Kidney capillary endothelial cell (primary cell): ENCODE results near the gene ADCY3.
A peak's percentile ranks its signal among the peaks of the same experiment; 100 is the strongest.

ENCODE experiments used
- DNase-seq: peaks from one replicate; pipeline ENCODE4 v3.0.0-alpha.2; 2018; ENCODE audit warnings: low spot score

Gene ADCY3

GRCh38 chr2:24830351-24830750, 89.7 kb downstream of the ADCY3 start:
- DNase-seq: no peak

GRCh38 chr2:24828238-24828996, 91.6 kb downstream of the ADCY3 start:
- no peak for DNase-seq

DNA sequence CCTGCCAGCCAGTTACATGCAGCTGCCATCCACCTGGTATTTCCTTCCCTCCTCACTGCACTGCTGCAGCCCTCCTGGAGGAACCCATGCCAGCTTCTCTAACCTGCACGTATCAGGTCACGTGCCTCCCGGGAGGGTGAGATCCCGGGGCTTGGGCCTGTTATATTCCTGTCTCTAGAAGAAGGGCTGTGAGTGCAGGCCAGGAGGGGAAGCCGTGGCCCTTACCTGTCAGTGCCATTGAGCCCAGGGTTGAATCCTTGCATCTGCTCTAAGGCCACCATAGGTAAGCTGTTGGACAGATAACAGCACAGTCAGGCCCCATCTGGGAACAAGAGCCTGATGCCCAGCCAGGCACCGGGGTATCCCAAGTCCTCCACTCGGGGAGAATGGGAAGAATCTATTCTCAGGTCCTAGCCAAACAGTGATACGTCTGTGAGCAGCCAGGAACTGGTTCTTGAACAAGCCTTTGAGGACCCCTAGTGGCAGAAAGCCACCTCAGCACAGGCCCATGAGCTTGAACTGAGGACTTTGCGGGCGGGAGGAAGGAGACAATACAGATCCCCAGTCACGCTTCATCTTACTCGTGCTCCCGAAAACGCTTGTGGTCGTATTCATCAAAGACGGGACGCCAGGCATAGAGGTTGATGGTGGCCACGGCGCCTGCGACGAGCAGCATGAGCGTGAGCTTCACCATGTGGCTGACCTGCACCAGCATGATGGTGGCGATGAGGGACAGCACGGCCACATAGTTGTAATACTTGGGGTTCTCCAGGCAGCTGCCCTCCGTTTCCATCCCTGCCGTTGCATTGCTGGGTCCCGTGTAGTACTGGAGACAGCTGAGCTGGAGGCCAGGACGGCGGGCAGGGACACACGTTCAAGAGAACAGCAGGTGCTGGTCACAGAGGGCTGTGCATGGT, 92.5 kb downstream of the ADCY3 start:
- DNase-seq: peak; percentile 80

GRCh38 chr2:24826773-24827145, 93.3 kb downstream of the ADCY3 start:
- no peak for DNase-seq

DNA sequence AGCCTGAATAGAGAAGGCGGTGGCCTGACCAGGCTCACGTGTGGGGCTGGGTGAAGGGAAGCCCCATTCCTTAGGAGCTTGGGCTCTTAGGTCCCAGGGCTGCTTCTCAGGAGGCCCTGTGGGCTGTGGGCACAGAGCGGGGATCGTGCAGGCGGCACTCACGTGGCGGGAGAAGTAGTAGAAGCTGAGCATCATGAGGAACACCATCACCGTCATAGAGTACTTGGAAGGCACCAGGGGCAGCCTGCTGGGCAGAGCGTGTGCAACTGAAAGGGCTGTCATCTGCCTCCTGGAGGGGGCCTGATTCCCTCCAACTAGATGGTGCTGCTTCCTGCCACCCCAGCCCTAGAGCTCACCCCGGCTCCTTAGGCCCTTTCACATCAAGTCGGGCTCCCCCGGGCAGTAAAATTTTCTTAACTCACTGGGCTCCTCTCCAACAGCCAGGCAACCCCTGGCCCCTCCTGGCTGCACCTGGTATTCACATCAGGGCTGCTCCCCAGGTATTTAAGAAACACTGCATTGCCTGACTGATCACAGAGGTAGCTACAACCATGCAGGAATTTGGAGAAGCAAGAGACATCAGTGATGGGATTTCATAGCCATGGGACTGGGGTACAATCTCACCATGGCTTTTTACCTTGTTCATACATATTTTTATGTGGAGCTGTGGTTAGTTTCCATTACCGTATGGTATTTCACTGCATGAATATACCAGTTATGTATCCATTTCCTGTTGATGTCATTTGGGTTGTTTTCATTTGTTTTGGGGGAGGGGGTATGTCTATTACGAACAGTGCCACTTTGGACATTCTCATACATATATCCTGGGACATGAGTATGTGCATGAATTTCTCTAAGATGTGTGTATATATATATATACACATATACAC, 93.9 kb downstream of the ADCY3 start:
- DNase-seq: peak; percentile 40

DNA sequence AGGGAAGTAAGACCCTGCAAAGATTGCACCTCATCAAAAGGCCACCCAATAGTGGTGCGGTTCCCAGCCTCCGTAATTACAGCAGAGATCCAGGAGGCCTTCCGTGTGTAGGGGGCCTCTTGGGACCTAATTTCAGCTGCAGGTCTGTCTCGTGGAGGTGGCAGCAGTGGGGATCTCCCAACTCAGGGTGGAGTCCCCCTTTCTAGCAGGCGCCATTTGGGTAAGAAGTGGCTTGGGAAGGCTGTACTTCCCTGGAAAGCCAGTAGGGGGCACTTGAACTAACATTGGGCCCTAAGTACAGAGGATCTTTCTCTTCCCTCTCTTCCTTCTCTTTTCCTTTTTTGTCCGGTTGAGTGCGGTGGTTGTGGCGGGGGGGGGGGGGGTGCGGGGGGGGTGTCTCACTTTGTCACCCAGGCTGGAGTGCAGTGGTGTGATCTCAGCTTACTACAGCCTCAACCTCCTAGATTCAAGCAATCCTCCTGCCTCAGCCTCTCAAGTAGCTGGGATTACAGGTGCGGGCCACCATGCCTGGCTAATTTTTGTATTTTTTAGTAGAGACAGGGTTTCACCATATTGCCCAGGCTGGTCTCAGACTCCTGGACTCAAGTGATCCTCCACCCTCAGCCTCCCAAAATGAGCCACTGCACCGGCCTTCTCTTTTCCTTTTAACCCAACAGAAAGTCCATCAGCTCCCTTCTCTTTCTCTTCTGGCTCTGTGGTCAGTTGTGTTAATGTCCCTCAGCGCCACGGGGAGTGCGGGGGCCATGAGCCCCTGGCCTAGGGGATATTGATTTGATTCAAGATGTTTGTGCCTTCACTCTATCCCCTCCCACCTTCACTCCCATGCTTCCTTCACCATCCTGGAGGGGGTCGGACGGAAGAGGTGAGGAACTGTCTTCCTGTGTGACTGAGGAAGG, 94.8 kb downstream of the ADCY3 start:
- no peak for DNase-seq

GRCh38 chr2:24824071-24824588, 95.9 kb downstream of the ADCY3 start:
- DNase-seq: no peak

DNA sequence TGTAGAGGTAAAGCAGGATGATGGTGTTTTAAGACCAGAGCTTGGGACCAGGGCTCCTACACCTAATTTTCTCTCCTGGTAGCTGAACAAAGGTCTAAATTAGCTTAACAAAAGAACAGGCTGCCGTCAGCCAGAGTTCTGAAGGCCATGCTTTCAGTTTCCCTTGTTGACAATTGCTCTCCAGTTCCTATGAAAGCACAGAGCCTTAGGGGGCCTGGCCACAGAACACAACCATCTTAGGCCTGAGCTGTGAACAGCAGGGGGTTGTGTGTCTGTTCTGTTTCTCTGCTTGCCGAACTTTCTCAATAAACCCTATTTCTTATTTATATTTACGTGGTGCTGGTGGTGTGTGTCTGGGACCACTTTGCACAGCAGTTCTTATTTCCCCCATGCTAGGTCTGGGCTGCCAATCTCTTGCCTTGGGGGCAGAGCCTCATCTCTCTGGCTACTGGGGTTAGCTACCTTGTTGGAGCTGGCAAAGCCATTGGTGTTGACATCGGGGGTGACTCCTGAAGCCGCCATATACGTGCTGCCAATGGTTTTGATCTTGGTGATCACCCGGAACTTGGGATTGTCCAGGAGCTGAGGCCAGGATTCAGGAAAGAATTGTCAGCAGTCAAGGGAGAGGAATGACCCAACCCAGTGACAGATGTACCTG, 97.9 kb downstream of the ADCY3 start:
- no peak for DNase-seq

DNA sequence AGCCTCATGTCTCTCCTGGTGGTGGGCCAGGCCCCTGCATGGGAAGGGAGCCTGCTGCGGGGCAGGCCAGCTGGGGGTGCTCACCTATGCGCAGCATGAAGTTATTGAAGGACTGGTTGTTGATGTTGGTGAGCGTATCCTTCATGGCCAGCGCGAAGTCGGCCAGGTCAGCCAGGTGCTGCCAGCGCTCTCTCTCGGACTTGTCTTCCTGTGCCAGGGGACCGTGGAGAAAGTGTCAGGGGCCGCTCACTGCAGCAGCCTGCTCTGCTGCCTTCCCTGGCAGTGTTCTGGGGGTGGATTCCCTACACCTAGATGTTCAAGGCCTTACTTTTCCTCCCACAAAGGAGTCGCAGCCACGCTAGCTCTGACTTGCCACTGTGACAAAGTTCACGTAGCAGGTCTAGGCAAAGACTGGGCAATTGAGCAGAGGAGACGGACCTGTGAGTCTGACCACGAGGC, 98.6 kb downstream of the ADCY3 start:
- DNase-seq: no peak

DNA sequence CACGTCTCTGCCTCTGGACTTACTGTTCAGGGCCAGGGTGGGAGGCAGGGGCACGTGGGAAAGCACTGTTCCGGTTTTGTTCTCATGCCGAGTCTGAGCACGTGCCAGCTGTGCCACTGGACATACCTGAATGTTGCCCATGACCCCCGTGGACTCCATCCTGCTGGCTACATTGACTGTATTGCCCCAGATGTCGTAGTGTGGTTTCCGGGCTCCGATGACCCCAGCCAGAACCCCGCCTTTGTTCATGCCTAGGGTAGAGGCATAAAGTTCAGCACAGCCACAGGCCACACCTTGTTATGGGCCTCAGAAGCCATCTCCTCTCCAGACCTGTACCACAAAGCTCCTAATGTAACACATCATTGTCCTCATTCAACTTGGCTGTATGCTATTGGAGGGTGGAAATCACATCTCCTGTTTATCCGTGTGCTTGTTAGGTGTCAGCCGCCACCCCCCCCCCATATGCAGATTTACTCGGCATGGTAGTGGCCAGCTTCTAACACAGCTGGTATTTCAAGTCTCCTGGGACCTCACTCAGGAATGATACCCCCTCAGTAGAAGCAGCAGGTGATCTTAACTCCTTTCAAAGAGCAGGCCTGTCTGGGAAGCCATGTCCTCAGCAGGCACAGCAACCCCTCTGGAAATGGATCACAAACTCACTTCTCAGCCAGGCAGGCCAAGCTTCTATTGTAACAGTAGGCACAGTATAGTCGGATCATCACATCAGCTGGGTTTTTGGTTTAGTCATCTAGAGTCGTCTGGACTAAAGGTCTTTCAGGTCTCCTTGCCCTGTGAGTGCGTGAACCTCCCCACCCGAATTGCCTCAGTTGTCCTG, 99.2 kb downstream of the ADCY3 start:
- no peak for DNase-seq

DNA sequence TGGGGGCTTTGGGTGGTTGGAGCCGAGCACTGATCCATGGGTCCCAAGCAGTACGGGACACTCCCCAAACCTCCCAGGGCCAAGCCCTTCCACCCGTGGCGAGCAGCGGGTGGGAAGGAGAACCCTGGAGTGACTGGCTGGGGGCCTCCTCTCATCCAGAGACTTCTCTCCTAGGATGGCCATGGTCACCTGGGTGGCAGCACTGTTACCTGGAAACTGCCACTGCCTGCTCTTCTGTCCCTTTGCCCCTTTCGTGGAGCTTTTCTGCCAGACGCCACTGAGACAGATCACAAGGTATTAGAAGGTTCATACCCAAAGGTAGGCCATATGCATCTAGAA, 99.9 kb downstream of the ADCY3 start:
- no peak for DNase-seq

DNA sequence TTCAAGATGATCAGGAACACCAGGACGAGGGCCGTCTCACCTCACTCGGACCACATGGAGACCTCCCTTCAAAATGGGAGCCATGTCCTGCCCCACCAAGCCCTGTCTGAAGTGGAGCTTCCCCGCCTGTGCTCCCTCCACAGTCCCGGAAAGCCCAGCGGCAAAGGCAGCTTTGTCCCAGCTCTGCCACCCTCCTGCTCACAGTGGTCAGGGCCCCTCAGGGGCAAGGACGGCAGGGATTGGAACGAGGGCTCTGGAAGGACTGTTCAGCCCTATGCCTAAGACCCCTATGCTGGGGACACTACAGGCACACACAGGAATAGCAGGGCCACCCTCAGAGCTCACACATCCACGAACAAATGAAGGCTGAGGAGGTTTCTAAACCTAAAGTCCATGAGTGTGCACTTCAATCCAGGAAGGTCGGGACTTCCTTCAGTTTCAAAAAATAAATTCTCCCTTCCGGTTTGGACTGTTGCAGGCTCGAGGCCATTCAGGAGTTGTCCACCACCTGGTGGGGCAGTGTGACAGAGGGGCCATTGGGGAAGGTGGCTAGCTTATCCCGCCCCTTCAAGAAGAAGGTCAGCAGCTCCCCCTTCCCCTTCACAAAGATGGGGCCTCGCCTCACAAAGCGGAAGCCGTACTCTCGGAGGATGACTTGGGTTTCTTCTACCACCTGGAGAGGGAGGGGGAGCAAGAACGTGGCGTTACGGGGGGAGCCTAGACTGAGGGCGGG, 100.4 kb downstream of the ADCY3 start:
- no peak for DNase-seq

DNA sequence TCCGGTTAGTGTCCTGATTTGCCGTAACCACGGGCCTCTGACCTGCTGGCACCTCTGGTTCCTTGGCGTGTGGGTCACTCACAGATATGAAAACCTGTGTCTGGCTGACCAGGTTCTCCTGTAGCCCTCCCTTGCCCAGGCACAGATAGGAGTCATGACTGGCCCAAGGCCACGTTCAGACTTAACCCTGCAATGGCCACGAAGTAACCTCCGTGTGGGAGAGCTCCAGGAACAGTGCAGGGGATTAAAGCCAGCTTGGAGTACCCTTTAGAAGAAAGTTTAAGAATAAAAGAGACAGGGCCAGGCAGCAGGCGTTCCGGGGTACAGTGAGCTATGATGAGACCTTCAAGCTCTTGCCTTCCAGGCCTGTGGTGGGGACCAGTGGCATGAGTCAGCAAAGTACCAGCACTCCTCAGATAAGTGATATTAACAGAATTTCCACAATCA, 101.3 kb downstream of the ADCY3 start:
- DNase-seq: no peak

DNA sequence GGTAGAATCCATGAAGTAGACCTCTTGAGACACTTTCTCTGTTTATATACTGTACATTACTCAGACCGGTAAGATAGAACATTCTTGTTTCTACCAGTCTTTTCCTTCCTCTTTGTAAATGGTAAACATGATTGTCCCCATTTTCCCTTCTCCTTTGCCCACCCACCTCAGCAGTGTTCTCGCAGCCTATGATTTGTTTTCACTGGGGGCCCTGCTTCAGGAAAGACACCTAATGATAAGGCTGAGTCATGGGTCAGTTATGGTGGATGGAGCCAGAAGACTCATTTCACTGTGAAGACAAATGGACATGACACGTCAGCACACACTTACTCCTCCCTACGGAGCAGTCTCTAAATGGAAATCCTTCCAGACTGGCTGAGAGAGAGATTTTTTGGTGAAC, 103.2 kb downstream of the ADCY3 start:
- DNase-seq: peak; percentile 74

DNA sequence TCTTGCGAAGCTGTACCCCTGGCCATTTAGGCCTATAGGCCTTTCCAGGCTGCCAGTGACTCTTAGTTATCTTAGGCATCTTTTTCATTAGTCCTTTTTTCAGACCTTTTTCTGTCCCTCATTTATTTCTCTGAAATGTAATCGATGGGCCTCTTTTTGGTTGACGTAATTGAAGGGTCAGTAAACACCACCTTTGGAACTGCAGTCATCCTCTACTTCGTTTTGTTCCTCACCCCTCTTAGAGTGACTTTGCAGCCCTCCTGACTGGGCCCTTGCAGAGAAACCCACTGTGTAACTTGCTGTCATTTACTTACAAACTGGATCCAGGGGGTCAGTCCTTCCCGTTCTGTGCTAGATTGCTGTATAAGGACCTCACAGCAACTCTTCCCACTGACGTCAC, 103.6 kb downstream of the ADCY3 start:
- DNase-seq: no peak

GRCh38 chr2:24815171-24815570, 104.9 kb downstream of the ADCY3 start:
- DNase-seq: no peak

DNA sequence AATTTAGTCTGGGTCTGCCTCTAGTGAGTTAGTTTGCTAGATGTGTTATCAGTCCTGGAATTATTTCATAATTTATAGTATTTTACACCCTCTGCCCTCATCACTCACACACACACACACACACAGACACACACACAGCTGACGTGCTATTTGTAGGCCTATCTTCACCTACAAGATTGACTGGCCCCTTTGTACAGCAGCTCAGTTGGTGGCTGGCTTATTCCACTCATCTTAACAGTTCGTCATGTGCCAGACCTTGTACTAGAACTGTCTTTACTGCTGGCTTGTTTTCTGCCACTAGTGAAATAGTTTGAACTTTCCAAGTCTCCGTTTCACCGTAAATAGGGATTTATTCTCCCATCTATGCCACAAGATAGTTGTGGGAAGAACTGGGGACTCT, 105.5 kb downstream of the ADCY3 start:
- DNase-seq: no peak

DNA sequence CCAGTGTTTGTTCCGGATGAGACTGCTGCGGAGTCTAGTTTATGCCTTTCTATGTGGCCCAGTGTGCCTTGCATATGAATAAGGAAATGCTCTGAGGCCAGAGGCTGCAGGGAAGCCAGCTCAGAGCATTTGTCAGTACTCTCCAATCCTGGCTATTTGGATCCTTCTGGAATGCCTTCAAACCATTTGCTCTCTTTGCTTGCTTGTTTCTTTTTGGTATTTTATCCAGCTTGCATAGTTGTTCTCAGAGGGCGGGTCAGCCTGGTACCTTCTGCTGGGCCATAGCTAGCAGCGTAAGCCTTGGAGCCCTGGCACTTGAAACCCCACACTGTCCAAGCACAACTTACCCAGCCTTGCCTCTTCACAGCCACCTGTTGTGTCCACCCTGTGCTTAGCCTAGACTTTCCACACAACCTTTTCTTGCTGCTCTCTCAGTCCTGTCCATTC, 106.3 kb downstream of the ADCY3 start:
- no peak for DNase-seq
